ENCODE measurements around the gene MNAT1.

DNA sequence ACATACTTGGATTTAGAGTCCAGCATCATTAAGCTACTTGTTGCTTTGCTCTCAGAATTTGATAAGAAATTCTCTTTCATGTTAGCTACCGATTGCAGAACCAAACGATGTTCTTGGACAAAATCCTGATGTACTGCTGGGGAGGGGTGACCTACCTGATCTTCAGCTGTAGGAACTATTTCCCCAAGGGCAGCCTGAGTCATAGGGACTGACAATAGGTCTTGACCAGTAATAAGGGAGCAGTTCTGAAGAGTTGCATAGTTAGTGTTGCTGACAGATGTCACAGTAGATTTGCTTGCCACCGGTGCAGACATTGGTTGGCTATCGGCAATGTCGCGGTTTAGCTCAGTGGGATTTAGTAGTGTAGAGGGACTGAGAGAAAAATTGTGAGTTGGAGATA is 21.0 kb upstream of the MNAT1 start:
- TF ChIP-seq, protein P1, sequence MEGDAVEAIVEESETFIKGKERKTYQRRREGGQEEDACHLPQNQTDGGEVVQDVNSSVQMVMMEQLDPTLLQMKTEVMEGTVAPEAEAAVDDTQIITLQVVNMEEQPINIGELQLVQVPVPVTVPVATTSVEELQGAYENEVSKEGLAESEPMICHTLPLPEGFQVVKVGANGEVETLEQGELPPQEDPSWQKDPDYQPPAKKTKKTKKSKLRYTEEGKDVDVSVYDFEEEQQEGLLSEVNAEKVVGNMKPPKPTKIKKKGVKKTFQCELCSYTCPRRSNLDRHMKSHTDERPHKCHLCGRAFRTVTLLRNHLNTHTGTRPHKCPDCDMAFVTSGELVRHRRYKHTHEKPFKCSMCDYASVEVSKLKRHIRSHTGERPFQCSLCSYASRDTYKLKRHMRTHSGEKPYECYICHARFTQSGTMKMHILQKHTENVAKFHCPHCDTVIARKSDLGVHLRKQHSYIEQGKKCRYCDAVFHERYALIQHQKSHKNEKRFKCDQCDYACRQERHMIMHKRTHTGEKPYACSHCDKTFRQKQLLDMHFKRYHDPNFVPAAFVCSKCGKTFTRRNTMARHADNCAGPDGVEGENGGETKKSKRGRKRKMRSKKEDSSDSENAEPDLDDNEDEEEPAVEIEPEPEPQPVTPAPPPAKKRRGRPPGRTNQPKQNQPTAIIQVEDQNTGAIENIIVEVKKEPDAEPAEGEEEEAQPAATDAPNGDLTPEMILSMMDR (IDR thresholded peaks at IDR 0.05) = no peak
- TF ChIP-seq EZH2phosphoT487 (IDR thresholded peaks at IDR 0.05) (no peak), EZH2 (IDR thresholded peaks at IDR 0.05) (no peak)

Measured in neural progenitor cell (in vitro differentiated cells).